Sigmoid colon (tissue), 4 donors: Measurements from ENCODE around the gene ROBO1.

Source experiments
- CTCF ChIP-seq, 4 experiments: fragments of 450-650 bp in 3 of 4; fragments of 200-600 bp in 1 of 4; IDR thresholded peaks; one replicate each; pipeline ENCODE4 v1.5.1; 2016 to 2019; ENCODE audit warnings: antibody characterized with exemption in 4 of 4, mild to moderate bottlenecking in 3 of 4, moderate library complexity in 2 of 4
- EP300 ChIP-seq, 4 donors: sonication (generic); formaldehyde crosslinking; IDR thresholded peaks; one replicate each; pipeline ENCODE4 v1.6.1; 2017; ENCODE audit warnings: antibody characterized with exemption in 4 of 4

- TF ChIP-seq EP300 (IDR thresholded peaks at IDR 0.05) (no peak), CTCF (IDR thresholded peaks at IDR 0.05) (no peak)
These were observed 932.9 kb downstream of the ROBO1 start for GRCh38 chr3:78834910-78835309.
